Psoas muscle (tissue), 8 donors: ENCODE results near the gene MAP3K6. TPM values are rescaled to one million over a fixed set of nuclear protein-coding genes. Genes with fewer than 3 reads are reported as not detected.

Experiments used
- ATAC-seq, 4 donors: fragments of 200-7000 bp; cut with Tn5 transposase; one replicate each; pipeline ENCODE4 v1.9.1; 2020; ENCODE audit warnings: moderate library complexity in 3 of 4, mild to moderate bottlenecking in 2 of 4
- DNase-seq, 2 donors: peaks; one replicate each; pipeline ENCODE4 v3.0.0-alpha.2; 2020
- H3K27ac ChIP-seq: fragments of 200-600 bp; one replicate; pipeline ENCODE4 v1.8.0; 2022
- H3K27me3 ChIP-seq, 3 donors: fragments of 200-600 bp in 1 of 3; one replicate each; pipeline versions ENCODE4 v1.6.1 to v1.8.0; 2013 to 2022; ENCODE audit warnings: low read length in 2 of 3, mild to moderate bottlenecking in 2 of 3, moderate library complexity in 1 of 3; ENCODE audit not compliant: insufficient read depth in 3 of 3
- H3K36me3 ChIP-seq, 2 donors: fragments of 200-600 bp in 1 of 2; one replicate each; pipeline versions ENCODE4 v1.6.1 to v1.8.0; 2013 to 2022; ENCODE audit warnings: low read depth in 1 of 2, mild to moderate bottlenecking in 1 of 2, moderate library complexity in 1 of 2; ENCODE audit not compliant: insufficient read depth in 1 of 2
- H3K4me1 ChIP-seq: fragments of 200-600 bp; one replicate; pipeline ENCODE4 v1.8.0; 2022
- H3K4me3 ChIP-seq: fragments of 200-600 bp; one replicate; pipeline ENCODE4 v1.8.0; 2022; ENCODE audit warnings: mild to moderate bottlenecking
- H3K9me3 ChIP-seq: fragments of 200-600 bp; one replicate; pipeline ENCODE4 v1.8.0; 2022
- CTCF ChIP-seq: fragments of 200-600 bp; IDR thresholded peaks from one replicate; pipeline ENCODE4 v1.8.0; 2022; ENCODE audit warnings: antibody characterized with exemption
- WGBS, 3 donors: extraction: QIAGEN DNeasy Blood & Tissue Kit; methylation state at CpG; one replicate each; pipeline versions ENCODE4 v1.1.6 to v1.1.7; 2013; 5-methylcytosine and 5-hydroxymethylcytosine counted together
- intact Hi-C, 2 donors: fragments of 100-400 bp; cut with DNase I; formaldehyde crosslinking; loops; one replicate each; pipeline versions ENCODE4 v1.11.0 to v1.14.2; 2022
- polyA plus RNA-seq, 3 donors: library from polyadenylated mRNA; stranded (reverse); fragments of 200-250 nt; gene quantifications; one replicate each; pipeline ENCODE4 v1.2.3, GENCODE V29; 2013
- total RNA-seq, 4 donors: library from RNA; stranded (reverse); fragmentation: NEBNext Ultra II Directional in 2 of 4; extraction: Animal tissue kit (Norgen Biotek cat#: 25700) in 2 of 4; gene quantifications; one replicate each; pipeline versions ENCODE4 v1.2.1 to v1.2.4, GENCODE V29; 2021 to 2023
- donor health status: healthy with polysubstance abuse.
- donor health status: DM: no; HTN: no; CAD: no; lungs with moderate emphysema.
- donor health status: Bipolar disorder and iron deficiency.
- donor health status: healthy.
- donor health status: DM: yes; HTN: yes; CAD: no.
- donor health status: DM: no; HTN: no; CAD: no.
- donor health status: DM: no; HTN: no; CAD: no.
- donor health status: DM: yes; HTN: yes; CAD: no.

MAP3K6 gene
- total and polyA plus RNA-seq, 7 donors, result 11.1 to 29.8 (median 17.6) TPM

- 69 to 100% (median 70%) methylated on average over 1 of the region's 1 CpG for WGBS, 3 donors
- H3K27ac ChIP-seq, result no peak overlapping the region
- intact Hi-C loops, result loop anchor here (2.0 to 5.0 kb wide), 3 partner anchors 94 to 272 kb away; no protein-coding TSS in a partner anchor
- no peaks in the 10 kb centered on the region for H3K36me3 ChIP-seq
- no peak overlapping the region for H3K4me3 ChIP-seq
- no peak for ATAC-seq
- H3K27me3 ChIP-seq, result no peaks in the 10 kb centered on the region
- H3K9me3 ChIP-seq, result no peaks in the 10 kb centered on the region
- no peak for TF ChIP-seq CTCF
- no peak for DNase-seq
- peaks cover 8% of the 10 kb centered on the region for H3K4me1 ChIP-seq
Measured at GRCh38 chr1:27394925-27395324, 28.2 kb upstream of the MAP3K6 start.

GRCh38 chr1:27394282-27394658 is 27.5 kb upstream of the MAP3K6 start:
- Histone ChIP-seq H3K27me3 (no peaks in the 10 kb centered on the region), H3K36me3 (no peaks in the 10 kb centered on the region), H3K9me3 (no peaks in the 10 kb centered on the region), H3K4me1 (peaks cover 8% of the 10 kb centered on the region), H3K27ac (no peak overlapping the region), H3K4me3 (no peak overlapping the region)
- DNase-seq (no peak), ATAC-seq (no peak)
- intact Hi-C loops, result loop anchor here (2.0 to 5.0 kb wide), 3 partner anchors 93 to 273 kb away; no protein-coding TSS in a partner anchor
- 73 to 96% (median 80%) methylated on average over 9 of the region's 9 CpGs for whole genome bisulfite sequencing, 3 donors
- no peak for TF ChIP-seq CTCF

GRCh38 chr1:27393641-27394281 is 27.0 kb upstream of the MAP3K6 start:
- WGBS, 3 donors, result 92 to 95% (median 93%) methylated on average over 18 of the region's 18 CpGs
- TF ChIP-seq CTCF, result no peak
- intact Hi-C loops, result loop anchor here (2.0 to 5.0 kb wide), 3 partner anchors 93 to 274 kb away; no protein-coding TSS in a partner anchor
- ATAC-seq (no peak), DNase-seq (no peak)
- no peak overlapping the region for H3K4me3 ChIP-seq
- no peak overlapping the region for H3K27ac ChIP-seq
- no peaks in the 10 kb centered on the region for H3K27me3 ChIP-seq
- H3K36me3 ChIP-seq, result no peaks in the 10 kb centered on the region
- H3K4me1 ChIP-seq, result peaks cover 8% of the 10 kb centered on the region
- H3K9me3 ChIP-seq, result no peaks in the 10 kb centered on the region

GRCh38 chr1:27392778-27393635 is 26.2 kb upstream of the MAP3K6 start:
- Histone ChIP-seq H3K27me3 (no peaks in the 10 kb centered on the region), H3K9me3 (no peaks in the 10 kb centered on the region), H3K36me3 (no peaks in the 10 kb centered on the region), H3K4me3 (peak overlapping the region; percentile 67), H3K4me1 (peaks cover 8% of the 10 kb centered on the region), H3K27ac (no peak overlapping the region)
- TF ChIP-seq CTCF, result no peak
- ATAC-seq (no peak), DNase-seq (no peak)
- intact Hi-C loops, result loop anchor here (2.0 to 5.0 kb wide), 3 partner anchors 92 to 274 kb away; no protein-coding TSS in a partner anchor
- 35 to 42% (median 36%) methylated on average over 30 of the region's 30 CpGs for WGBS, 3 donors
